HG02981 (cell line): Measurements from ENCODE around the gene TSPAN18.

Experiments used
- ATAC-seq: cut with Tn5 transposase; IDR thresholded peaks from one replicate; pipeline ENCODE4 v1.9.1; 2021; ENCODE audit warnings: mild to moderate bottlenecking, moderate library complexity; ENCODE audit not compliant: unreplicated experiment

The TSPAN18 gene

DNA sequence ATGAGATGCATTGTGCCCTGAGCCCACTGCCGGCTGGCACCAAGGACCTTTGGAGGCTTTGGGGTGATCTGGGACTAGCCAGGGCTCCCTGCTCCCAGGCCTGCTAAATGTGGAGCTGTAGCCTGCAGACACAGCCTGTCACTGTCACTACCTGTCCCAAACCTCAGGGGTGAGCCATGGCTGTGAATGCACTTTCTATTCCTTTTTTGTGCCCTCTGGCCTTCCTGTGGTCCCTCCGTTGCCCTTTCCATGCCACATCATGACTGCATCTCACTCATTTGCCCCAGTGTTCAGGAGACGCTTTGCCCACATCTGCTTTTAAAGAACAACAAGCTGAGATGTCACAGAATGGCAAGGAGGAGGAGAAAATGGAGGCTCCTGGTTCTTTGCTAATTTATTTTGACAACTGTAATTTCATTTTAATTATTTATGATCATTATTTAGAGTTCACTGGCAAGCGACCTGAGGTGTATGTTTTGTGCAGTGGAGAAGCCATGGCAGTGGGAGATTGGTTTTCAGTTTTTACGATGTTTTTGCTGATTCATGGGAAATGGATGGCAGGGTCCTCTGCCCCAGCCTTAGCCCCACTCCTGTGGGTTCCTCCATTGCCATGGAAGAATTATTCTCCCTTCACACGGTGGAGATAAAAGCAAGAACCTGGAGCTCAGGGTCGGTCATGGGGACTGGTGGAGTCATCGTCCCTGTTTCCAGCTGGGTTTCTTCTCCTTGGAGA is 69.2 kb downstream of the TSPAN18 start:
- no peak for ATAC-seq

GRCh38 chr11:44797051-44797450 is 70.3 kb downstream of the TSPAN18 start:
- ATAC-seq, result no peak

DNA sequence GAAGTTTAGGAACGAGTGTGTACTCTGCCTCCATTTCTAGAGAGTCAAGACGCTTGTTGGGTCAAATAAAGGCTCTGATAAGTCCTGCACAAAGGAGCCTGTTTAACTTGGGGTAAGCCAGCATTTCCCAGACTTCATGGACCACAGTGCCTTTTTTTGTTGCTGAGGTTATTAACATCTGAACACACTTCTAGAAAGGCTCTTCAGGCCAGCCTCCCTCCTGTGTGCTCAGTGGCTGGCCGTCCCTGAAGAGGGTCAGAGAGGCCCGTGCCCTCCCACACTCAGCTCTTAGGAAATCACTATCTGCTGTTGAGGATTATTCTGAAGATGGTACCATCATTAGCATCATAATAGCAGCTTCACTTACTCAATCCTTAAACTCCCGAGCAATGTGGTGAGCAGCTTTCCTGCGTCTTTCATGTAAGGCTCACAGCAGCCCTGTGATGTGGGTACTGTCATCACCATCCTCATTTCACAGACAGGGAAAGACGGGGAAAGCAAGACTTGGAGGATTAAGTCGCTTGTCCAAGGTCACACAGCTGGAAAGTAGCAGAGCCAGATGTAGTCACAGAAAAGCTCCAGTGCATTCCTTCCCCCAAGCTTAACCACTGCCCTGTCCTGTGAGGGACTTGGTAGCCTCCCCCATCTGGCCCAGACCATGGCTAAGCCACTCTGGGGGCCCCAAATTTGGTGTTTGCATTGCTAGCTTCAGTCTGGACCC is 71.3 kb downstream of the TSPAN18 start:
- ATAC-seq, result no peak

- no peak for ATAC-seq
Measured at GRCh38 chr11:44798607-44798972, 71.8 kb downstream of the TSPAN18 start.

DNA sequence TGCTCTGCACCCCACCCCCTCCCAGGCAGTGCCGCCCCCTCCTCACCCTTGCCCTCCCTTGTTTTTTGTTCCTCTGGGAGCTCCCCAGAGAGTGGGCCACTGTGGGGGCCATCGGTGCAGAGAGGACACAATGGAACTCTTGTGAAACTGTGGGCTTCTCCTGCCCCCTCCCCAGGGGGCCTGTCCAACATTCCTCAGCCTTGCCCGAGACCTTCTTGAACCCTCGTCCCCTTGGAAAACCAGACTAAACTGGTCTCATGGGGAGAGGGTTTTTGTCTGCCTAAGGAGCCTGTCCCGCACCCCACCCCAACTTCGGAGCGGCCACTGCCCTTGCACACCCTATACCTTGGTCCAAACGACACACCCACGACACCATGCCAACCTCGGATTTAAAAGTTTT is 72.2 kb downstream of the TSPAN18 start:
- no peak for ATAC-seq

DNA sequence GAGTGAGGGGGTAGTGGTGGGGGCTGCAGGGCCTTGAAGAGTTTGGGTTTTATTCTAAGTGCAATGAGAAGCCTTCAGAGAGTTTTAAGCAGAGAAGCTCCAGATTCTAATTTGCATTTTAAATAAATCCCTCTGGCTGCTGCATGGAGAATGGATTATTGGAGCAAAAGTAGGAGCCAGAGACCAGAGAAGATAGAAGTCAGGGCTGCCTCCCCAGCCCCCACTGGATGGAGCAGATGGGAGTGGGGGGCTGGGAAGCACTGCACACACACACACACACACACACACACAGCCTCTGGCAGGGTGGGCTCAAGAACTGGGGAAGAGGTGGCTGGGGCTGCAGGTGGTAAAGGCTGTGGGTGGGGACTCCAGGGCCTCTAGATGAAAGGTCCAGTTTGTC is 75.6 kb downstream of the TSPAN18 start:
- no peak for ATAC-seq

DNA sequence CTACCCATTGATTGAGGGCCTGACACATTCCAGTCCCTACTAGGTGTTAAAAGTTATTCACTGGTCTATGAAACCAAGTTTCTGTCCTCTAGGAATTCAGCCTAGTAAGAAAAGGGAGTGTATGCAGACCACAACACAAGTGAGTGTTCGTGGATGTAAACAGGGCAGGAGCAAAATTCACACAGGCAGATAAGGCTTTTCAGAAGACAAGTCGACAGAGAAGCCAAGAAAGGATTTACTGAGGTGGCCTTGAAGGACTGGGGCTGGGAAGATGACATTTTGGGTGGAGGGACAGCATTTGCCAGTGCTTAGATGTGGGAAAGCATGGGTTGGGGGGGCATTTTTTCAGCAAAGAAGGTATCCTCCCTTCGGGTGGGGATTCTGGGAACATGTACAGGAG is 76.2 kb downstream of the TSPAN18 start:
- no peak for ATAC-seq

- no peak for ATAC-seq
Measured at GRCh38 chr11:44804449-44805437, 78.0 kb downstream of the TSPAN18 start.

DNA sequence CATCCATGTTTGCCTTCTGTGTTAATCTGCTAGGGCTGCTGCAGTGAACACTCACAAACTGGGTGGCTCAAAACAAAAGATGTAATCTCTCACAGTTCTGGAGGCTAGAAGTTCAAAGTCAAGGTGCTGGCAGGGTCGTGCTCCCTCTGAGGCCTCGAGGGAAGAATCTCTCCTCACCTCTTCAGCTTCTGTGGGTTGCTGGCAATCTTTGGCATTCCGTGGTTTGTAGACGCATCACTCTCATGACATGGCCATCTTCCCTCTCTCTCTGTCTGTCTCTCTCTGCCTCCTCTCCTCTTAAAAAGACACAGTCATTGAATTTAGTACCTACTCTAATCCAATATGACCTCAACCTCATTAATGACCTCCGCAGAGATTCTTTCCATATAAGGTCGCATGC is 78.8 kb downstream of the TSPAN18 start:
- no peak for ATAC-seq

DNA sequence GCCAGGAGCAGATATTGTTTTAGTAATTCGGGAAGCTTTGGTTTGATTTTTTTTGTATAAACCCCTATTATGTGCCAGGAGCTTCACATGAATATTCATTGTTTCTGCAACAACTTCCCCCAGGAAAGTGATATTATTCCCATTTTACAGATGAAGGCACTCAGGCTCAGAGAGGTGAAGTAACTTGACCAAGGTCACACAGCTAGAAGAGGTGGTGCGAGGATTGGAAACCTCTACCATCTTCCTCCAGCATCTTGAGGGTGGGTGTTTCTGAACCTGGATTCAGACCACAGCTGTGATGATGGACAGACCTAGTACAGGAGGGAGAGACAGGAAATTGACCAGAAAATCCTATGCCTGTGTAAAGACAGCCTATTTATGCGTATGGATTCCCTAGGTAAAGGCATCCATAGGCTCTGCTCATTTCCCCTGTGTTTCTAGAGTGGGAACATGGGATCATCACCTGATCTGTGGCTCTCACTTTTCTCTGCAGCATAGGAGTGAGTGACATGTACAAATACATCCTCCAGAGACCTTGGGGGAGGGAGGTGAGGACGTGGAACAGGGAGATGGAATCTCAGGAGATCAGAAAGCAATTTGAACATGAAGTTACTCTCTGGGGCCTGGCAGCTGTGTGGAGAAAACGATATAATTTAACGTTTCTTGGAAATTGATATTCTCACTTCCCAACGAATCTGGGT is 81.4 kb downstream of the TSPAN18 start:
- ATAC-seq, result no peak

GRCh38 chr11:44809283-44809682 is 82.5 kb downstream of the TSPAN18 start:
- ATAC-seq, result no peak

DNA sequence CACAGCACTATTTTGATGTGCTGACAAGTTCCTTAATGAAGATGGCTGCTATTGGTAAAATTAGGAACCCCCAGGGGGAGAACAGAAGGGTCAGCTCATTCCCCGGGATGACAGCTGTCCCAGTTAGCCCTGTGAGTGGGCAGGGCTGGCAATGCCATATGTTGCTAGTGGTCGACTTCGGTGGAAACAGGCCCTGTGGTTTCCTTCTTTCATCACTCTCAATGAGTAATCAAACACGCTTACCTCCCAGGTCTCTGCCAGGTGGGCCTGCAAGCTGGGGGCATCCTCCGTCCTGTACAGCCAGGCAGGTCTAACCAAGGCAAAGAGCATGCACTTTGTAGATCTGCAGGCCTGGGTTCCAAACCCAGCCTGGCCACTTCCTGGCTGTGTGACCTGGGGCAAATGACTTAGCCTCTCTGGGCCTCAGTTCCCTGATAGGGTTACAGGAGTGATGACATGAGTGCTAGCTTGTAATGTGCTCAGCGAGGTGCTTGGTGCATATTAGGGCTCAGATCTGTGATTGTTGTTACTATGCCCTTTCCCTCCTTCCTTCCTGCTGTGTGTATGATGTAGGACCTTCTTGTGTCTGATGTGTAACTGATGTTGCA is 85.2 kb downstream of the TSPAN18 start:
- ATAC-seq, result no peak

- ATAC-seq, result no peak
Measured at GRCh38 chr11:44812971-44813370, 86.2 kb downstream of the TSPAN18 start.

GRCh38 chr11:44813401-44813800 is 86.6 kb downstream of the TSPAN18 start:
- no peak for ATAC-seq

GRCh38 chr11:44814881-44815592 is 88.3 kb downstream of the TSPAN18 start:
- ATAC-seq, result no peak

DNA sequence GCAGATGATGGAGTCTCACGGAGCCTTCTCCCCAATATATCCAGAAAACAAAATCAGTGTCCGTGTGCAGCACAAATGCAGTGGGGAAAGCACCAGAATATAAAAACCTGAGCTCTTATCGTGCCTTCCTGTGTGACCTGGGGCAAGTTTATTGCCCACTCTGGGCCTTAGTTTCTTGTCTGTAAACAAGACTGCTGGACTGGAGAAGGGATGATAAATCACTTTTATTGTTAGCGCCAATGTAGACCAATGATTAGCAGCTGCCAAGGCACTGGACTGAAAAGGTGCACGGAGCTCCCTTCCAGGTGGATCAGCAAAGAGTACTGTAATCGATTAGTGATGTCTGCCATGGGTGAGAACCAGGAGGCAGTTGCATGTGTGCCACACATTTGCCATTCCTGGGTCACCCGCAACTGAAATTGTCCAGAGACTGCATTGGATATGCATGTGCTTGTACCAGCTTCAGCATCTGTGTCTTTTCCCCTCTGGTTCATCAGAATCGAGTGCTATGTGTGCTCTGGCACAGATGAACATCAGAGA is 89.2 kb downstream of the TSPAN18 start:
- no peak for ATAC-seq

- no peak for ATAC-seq
Measured at GRCh38 chr11:44816761-44817160, 90.0 kb downstream of the TSPAN18 start.

GRCh38 chr11:44817207-44817949 is 90.6 kb downstream of the TSPAN18 start:
- no peak for ATAC-seq

DNA sequence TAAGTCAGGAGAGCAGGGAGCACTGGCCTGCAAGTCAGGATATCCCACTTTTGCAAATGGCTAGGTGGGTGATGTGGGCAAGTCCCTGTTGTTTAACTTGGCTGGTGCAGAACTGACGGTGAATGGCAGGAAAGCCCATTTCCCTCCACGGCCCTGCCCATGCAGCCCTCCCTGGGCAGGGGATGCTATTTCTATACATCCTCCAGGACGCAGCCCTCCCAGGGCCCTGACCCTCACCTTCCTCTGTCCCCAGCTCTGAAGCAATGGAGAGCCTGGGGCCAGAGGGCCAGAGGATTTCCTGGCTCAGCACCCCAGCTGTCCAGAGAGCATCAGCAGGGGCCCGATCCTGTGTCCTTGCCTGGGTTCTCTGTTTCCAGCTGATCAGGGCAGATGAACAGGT is 91.3 kb downstream of the TSPAN18 start:
- ATAC-seq, result no peak
